ENCODE results near the gene NINJ2.

GRCh38 chr12:602700-603068 is 60.6 kb downstream of the NINJ2 start:
- TF ChIP-seq, protein P1, sequence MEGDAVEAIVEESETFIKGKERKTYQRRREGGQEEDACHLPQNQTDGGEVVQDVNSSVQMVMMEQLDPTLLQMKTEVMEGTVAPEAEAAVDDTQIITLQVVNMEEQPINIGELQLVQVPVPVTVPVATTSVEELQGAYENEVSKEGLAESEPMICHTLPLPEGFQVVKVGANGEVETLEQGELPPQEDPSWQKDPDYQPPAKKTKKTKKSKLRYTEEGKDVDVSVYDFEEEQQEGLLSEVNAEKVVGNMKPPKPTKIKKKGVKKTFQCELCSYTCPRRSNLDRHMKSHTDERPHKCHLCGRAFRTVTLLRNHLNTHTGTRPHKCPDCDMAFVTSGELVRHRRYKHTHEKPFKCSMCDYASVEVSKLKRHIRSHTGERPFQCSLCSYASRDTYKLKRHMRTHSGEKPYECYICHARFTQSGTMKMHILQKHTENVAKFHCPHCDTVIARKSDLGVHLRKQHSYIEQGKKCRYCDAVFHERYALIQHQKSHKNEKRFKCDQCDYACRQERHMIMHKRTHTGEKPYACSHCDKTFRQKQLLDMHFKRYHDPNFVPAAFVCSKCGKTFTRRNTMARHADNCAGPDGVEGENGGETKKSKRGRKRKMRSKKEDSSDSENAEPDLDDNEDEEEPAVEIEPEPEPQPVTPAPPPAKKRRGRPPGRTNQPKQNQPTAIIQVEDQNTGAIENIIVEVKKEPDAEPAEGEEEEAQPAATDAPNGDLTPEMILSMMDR (IDR thresholded peaks at IDR 0.05) = no peak
- TF ChIP-seq POLR2A (IDR thresholded peaks at IDR 0.05) (no peak), EP300 (IDR thresholded peaks at IDR 0.05; ENCODE audit: low read depth) (no peak), POLR2AphosphoS5 (IDR thresholded peaks at IDR 0.05) (no peak)
